ENCODE results near the gene NACC2.

DNA sequence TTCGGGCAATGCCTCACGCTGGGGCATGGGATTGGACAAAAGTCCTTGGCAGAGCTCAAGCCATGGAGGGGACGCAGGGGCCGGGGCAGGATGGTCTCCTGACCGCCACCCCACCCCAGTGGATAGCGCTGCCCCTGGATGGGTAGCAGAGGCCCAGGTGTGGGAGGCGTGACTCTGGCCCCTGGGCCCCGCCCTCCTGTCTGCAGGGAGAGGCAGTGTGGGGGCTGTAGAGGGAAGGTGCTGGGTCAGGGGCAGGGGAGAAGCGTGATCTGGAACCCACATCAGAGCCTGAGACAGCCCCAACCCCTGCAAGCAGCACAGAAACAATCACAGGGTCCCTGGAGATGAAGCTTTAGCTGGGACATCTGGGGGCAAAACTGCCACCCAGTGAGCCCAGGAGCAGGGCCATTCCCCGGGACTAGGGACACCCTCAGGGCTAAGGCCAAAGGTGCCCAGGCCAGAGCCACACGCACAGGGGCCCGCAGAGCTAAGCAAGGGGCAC, 36.2 kb downstream of the NACC2 start:
- TF ChIP-seq, protein P1, sequence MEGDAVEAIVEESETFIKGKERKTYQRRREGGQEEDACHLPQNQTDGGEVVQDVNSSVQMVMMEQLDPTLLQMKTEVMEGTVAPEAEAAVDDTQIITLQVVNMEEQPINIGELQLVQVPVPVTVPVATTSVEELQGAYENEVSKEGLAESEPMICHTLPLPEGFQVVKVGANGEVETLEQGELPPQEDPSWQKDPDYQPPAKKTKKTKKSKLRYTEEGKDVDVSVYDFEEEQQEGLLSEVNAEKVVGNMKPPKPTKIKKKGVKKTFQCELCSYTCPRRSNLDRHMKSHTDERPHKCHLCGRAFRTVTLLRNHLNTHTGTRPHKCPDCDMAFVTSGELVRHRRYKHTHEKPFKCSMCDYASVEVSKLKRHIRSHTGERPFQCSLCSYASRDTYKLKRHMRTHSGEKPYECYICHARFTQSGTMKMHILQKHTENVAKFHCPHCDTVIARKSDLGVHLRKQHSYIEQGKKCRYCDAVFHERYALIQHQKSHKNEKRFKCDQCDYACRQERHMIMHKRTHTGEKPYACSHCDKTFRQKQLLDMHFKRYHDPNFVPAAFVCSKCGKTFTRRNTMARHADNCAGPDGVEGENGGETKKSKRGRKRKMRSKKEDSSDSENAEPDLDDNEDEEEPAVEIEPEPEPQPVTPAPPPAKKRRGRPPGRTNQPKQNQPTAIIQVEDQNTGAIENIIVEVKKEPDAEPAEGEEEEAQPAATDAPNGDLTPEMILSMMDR (IDR thresholded peaks at IDR 0.05), result no peak
- TF ChIP-seq POLR2A (IDR thresholded peaks at IDR 0.05; ENCODE audit: low read depth), result no peak

All from esophagus muscularis mucosa (tissue), 3 donors.